ENCODE data around the gene MUC13.

- TF ChIP-seq, protein P1, sequence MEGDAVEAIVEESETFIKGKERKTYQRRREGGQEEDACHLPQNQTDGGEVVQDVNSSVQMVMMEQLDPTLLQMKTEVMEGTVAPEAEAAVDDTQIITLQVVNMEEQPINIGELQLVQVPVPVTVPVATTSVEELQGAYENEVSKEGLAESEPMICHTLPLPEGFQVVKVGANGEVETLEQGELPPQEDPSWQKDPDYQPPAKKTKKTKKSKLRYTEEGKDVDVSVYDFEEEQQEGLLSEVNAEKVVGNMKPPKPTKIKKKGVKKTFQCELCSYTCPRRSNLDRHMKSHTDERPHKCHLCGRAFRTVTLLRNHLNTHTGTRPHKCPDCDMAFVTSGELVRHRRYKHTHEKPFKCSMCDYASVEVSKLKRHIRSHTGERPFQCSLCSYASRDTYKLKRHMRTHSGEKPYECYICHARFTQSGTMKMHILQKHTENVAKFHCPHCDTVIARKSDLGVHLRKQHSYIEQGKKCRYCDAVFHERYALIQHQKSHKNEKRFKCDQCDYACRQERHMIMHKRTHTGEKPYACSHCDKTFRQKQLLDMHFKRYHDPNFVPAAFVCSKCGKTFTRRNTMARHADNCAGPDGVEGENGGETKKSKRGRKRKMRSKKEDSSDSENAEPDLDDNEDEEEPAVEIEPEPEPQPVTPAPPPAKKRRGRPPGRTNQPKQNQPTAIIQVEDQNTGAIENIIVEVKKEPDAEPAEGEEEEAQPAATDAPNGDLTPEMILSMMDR (IDR thresholded peaks at IDR 0.05), result no peak
- no peak for TF ChIP-seq EP300 (IDR thresholded peaks at IDR 0.05)
These were observed 35.6 kb upstream of the MUC13 start for GRCh38 chr3:124969963-124970722.

All from esophagus muscularis mucosa (tissue), 3 donors.